ENCODE data around the gene CRIP2. TPM values are rescaled to one million over a fixed set of nuclear protein-coding genes. Genes with fewer than 3 reads are reported as not detected.

CRIP2 gene
- total RNA-seq, 1 experiment from 2014 or later = 50.5 TPM

DNA sequence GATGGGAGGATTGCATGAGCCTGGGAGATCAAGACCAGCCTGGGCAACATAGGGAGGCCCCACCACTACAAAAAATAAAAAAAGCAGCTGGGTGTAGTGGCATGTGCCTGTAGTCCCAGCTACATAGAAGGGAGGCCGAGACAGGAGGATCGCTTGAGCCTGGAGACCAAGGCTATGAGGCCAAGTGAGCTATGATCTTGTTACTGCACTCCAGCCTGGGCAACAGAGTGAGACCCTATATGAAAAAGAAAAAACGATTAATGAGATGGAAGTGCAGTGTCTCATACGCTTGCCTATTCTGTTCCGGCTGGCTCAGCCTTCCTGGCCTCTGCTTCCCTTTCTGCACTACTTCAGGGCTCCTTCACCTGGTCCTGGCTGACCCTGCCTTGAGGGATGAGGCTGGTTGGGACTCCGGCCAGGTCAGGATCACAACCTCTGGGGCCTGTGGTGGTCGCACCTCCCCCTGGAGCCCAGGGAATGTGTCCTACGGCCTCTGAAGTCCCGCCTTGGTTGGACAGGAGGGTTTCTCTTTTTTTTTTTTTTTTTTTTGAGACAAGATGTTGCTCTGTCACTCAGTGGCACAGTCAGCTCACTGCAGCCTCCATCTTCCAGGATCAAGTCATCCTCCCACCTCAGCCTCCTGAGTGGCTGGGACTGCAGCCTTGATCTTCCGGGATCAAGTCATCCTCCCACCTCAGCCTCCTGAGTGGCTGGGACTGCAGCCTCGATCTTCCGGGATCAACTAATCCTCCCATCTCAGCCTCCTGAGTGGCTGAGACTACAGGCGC is 27.1 kb downstream of the CRIP2 start:
- ChIA-PET CTCF (interaction anchor here (0.6 to 1.4 kb wide), 3 partner anchors 12 to 528 kb away, joined by 3 to 5 read pairs (median 3); no protein-coding TSS in a partner anchor), POLR2A (no interaction called here)
- BruUV-seq (replicated peaks) = no TSS peak
- Mint-ChIP-seq H3K4me3 (ENCODE audit: unreplicated experiment) (no peak overlapping the region), H3K27ac (ENCODE audit: low read depth, unreplicated experiment) (no peak overlapping the region), H3K36me3 (ENCODE audit: insufficient read depth, unreplicated experiment) (peaks cover 13% of the 10 kb centered on the region), H3K27me3 (ENCODE audit: insufficient read depth, unreplicated experiment) (no peaks in the 10 kb centered on the region), H3K9me3 (ENCODE audit: unreplicated experiment) (no peaks in the 10 kb centered on the region), H3K4me1 (ENCODE audit: insufficient read depth, unreplicated experiment) (no peaks in the 10 kb centered on the region)
- DNase-seq (ENCODE audit: unreplicated experiment) = no peak
- TF ChIP-seq, protein P1, sequence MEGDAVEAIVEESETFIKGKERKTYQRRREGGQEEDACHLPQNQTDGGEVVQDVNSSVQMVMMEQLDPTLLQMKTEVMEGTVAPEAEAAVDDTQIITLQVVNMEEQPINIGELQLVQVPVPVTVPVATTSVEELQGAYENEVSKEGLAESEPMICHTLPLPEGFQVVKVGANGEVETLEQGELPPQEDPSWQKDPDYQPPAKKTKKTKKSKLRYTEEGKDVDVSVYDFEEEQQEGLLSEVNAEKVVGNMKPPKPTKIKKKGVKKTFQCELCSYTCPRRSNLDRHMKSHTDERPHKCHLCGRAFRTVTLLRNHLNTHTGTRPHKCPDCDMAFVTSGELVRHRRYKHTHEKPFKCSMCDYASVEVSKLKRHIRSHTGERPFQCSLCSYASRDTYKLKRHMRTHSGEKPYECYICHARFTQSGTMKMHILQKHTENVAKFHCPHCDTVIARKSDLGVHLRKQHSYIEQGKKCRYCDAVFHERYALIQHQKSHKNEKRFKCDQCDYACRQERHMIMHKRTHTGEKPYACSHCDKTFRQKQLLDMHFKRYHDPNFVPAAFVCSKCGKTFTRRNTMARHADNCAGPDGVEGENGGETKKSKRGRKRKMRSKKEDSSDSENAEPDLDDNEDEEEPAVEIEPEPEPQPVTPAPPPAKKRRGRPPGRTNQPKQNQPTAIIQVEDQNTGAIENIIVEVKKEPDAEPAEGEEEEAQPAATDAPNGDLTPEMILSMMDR (IDR thresholded peaks at IDR 0.05; ENCODE audit: unreplicated experiment) = no peak
- intact Hi-C loops (cut with micrococcal nuclease) = no loop called here

DNA sequence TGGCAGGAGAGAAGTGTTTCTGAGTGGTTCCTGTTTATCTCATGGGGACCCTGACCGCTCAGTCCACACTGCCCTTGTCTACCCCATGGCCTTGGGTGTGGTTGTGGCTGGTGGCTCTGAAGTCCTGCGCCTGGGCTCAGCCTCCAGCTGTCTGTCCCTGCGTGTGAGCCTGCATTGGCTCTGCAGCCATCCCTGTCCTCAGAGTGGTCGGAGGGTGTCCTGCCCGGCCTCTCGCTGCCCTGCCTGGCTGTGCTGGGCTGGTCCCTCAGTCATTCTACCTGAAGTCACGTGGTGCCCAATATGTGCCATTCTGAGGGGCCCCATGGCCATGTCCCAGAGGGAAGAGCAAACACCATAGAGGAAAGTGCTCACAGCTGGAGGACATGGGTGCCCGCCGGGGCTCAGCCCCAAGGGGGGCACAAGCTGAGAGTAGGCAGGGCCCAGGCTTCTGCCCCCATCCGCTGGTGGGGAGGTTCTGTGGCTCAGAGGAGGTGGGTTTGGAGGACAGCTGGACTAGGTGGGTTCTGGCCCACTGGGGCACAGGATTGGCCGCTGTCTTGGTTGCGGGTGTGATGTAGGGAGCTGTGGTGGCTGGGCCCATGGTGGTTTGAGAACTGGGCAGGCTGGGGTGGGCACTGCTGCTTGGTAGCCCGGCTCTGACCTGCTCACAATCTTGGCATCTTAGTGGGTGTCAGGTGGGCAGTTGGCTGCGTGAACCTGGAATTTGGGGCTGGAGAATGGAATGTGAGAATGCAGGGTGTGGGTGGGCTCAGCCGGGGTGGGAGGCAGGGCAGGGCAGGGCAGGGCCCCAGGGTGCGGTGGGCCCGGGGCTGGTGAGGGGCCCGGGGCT is 28.1 kb downstream of the CRIP2 start:
- CTCF ChIA-PET = interaction anchor here (0.6 kb wide), 1 partner anchor 17 kb away, joined by 3 read pairs; no protein-coding TSS in a partner anchor
- no peak overlapping the region for H3K4me3 Mint-ChIP-seq (ENCODE audit: unreplicated experiment)

DNA sequence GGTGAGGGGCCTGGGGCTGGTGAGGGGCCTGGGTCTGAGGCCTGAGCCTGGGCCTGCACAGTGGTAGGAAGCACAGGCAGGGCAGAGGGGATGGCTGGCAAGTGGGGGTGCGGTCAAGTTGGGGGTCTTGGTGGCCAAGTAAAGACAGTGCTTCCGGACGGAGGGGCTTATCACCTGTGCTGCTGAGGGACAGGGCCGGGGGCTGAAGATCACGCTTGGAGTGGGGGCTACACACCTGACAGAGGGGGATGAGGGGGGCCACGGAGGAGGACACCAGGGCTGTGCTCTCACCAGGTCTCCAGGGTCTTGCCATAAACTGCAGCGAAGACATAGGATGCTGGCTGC is 28.6 kb downstream of the CRIP2 start:
- intact Hi-C loops (cut with micrococcal nuclease) = no loop called here
- TF ChIP-seq, protein P1 (IDR thresholded peaks at IDR 0.05; ENCODE audit: unreplicated experiment) = no peak
- Mint-ChIP-seq H3K4me1 (ENCODE audit: insufficient read depth, unreplicated experiment) (no peaks in the 10 kb centered on the region), H3K4me3 (ENCODE audit: unreplicated experiment) (no peak overlapping the region), H3K27ac (ENCODE audit: low read depth, unreplicated experiment) (no peak overlapping the region), H3K27me3 (ENCODE audit: insufficient read depth, unreplicated experiment) (peaks cover 13% of the 10 kb centered on the region), H3K36me3 (ENCODE audit: insufficient read depth, unreplicated experiment) (peaks cover 13% of the 10 kb centered on the region), H3K9me3 (ENCODE audit: unreplicated experiment) (no peaks in the 10 kb centered on the region)
- no peak for DNase-seq (ENCODE audit: unreplicated experiment)
- ChIA-PET CTCF (no interaction called here), POLR2A (interaction anchor here (0.8 kb wide), 1 partner anchor 8 kb away, joined by 3 read pairs; no protein-coding TSS in a partner anchor)
- no TSS peak for BruUV-seq (replicated peaks)

More for the DNA sequence above, 28.1 kb downstream of the CRIP2 start:
- Mint-ChIP-seq H3K4me1 (ENCODE audit: insufficient read depth, unreplicated experiment) (no peaks in the 10 kb centered on the region), H3K27ac (ENCODE audit: low read depth, unreplicated experiment) (no peak overlapping the region), H3K27me3 (ENCODE audit: insufficient read depth, unreplicated experiment) (peaks cover 7% of the 10 kb centered on the region), H3K9me3 (ENCODE audit: unreplicated experiment) (no peaks in the 10 kb centered on the region), H3K36me3 (ENCODE audit: insufficient read depth, unreplicated experiment) (peaks cover 13% of the 10 kb centered on the region)
- no TSS peak for BruUV-seq (replicated peaks)
- intact Hi-C loops (cut with micrococcal nuclease) = no loop called here
- DNase-seq (ENCODE audit: unreplicated experiment) = no peak
- POLR2A ChIA-PET = interaction anchor here (0.8 kb wide), 1 partner anchor 9 kb away, joined by 3 read pairs; no protein-coding TSS in a partner anchor
- TF ChIP-seq, protein P1 (IDR thresholded peaks at IDR 0.05; ENCODE audit: unreplicated experiment) = no peak

Data from MCF 10A (cell line).